Measurements from ENCODE around the gene NDRG3. TPM values are rescaled to one million over a fixed set of nuclear protein-coding genes. Genes with fewer than 3 reads are reported as not detected.

Gene NDRG3
- total and polyA plus RNA-seq, 10 of the 15 experiments (the other 5 are each of a cell fraction or from before 2014, with no cell fraction given): 11.2 to 29.7 (median 14.9) TPM

- in situ Hi-C loops (cut with MboI) (no loop called here), intact Hi-C loops (cut with micrococcal nuclease; ENCODE audit: unreplicated experiment) (no loop called here)
- H3K4me1 ChIP-seq (ENCODE audit: control insufficient read depth, insufficient read depth, low read length): peaks cover 12% of the 10 kb centered on the region
- no peak overlapping the region for H3K27ac ChIP-seq (ENCODE audit: control insufficient read depth, insufficient read depth)
- no peak for FAIRE-seq
- DNase-seq (ENCODE audit: low read depth, low spot score): no peak
- 19% methylated on average over 3 of the region's 3 CpGs for WGBS (ENCODE audit: insufficient coverage, insufficient replicate concordance, low lambda C conversion rate, missing lambda C conversion rate)
- H3K9me3 ChIP-seq (replicated peaks; ENCODE audit: control insufficient read depth, insufficient read depth, low read length): no peaks in the 10 kb centered on the region
- no peak overlapping the region for H3K4me3 ChIP-seq
- H3K36me3 ChIP-seq (ENCODE audit: control insufficient read depth in 2 of 2, insufficient read depth in 2 of 2, low read length in 1 of 2): no peaks in the 10 kb centered on the region
- no peaks in the 10 kb centered on the region for H4K20me1 ChIP-seq (ENCODE audit: control insufficient read depth, insufficient read depth)
- no TSS peak for BruUV-seq (replicated peaks)
- no peak for ATAC-seq
- H3K79me2 ChIP-seq (ENCODE audit: control insufficient read depth, insufficient read depth, low read length): no peaks in the 10 kb centered on the region
- CTCF ChIA-PET: interaction anchor here (1.0 to 1.7 kb wide), 3 partner anchors 13 to 177 kb away, joined by 3 to 5 read pairs (median 3); no protein-coding TSS in a partner anchor
- H3K4me2 ChIP-seq (ENCODE audit: control insufficient read depth, insufficient read depth): no peak overlapping the region
- no peaks in the 10 kb centered on the region for H3K27me3 ChIP-seq (replicated peaks in 1 of 2; ENCODE audit: control insufficient read depth in 2 of 2, insufficient read depth in 2 of 2, low read length in 1 of 2)
- H3K9ac ChIP-seq (ENCODE audit: control insufficient read depth, insufficient read depth, low read length): no peak overlapping the region
- no peak overlapping the region for H2AFZ ChIP-seq (ENCODE audit: control insufficient read depth, low read depth, low read length)
- POLR2A ChIA-PET: no interaction called here
- SMC1A ChIA-PET (ENCODE audit: uncharacterized antibody, unreplicated experiment): interaction anchor here (1.4 kb wide), 1 partner anchor 46 kb away, joined by 3 read pairs; no protein-coding TSS in a partner anchor
- RAD21 ChIA-PET (ENCODE audit: unreplicated experiment): no interaction called here
- TF ChIP-seq NR2F1 (conservative IDR thresholded peaks at IDR 0.05) (no peak), ATF7 (IDR thresholded peaks at IDR 0.05; ENCODE audit: low read depth) (no peak), TCF3 (IDR thresholded peaks at IDR 0.05; ENCODE audit: borderline replicate concordance, insufficient read depth, low read depth, low read length) (no peak), PAX5 (IDR thresholded peaks at IDR 0.05; ENCODE audit: borderline replicate concordance, low read depth, low read length) (no peak), RBBP5 (conservative IDR thresholded peaks at IDR 0.05) (no peak), WRNIP1 (IDR thresholded peaks at IDR 0.05; ENCODE audit: borderline replicate concordance, low read depth, low read length) (no peak)
- TF ChIP-seq, protein P1, sequence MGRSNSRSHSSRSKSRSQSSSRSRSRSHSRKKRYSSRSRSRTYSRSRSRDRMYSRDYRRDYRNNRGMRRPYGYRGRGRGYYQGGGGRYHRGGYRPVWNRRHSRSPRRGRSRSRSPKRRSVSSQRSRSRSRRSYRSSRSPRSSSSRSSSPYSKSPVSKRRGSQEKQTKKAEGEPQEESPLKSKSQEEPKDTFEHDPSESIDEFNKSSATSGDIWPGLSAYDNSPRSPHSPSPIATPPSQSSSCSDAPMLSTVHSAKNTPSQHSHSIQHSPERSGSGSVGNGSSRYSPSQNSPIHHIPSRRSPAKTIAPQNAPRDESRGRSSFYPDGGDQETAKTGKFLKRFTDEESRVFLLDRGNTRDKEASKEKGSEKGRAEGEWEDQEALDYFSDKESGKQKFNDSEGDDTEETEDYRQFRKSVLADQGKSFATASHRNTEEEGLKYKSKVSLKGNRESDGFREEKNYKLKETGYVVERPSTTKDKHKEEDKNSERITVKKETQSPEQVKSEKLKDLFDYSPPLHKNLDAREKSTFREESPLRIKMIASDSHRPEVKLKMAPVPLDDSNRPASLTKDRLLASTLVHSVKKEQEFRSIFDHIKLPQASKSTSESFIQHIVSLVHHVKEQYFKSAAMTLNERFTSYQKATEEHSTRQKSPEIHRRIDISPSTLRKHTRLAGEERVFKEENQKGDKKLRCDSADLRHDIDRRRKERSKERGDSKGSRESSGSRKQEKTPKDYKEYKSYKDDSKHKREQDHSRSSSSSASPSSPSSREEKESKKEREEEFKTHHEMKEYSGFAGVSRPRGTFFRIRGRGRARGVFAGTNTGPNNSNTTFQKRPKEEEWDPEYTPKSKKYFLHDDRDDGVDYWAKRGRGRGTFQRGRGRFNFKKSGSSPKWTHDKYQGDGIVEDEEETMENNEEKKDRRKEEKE (IDR thresholded peaks at IDR 0.05): no peak
- TF ChIP-seq, protein P2, sequence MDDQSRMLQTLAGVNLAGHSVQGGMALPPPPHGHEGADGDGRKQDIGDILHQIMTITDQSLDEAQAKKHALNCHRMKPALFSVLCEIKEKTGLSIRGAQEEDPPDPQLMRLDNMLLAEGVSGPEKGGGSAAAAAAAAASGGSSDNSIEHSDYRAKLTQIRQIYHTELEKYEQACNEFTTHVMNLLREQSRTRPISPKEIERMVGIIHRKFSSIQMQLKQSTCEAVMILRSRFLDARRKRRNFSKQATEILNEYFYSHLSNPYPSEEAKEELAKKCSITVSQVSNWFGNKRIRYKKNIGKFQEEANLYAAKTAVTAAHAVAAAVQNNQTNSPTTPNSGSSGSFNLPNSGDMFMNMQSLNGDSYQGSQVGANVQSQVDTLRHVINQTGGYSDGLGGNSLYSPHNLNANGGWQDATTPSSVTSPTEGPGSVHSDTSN (IDR thresholded peaks at IDR 0.05; ENCODE audit: insufficient replicate concordance, low read depth, low read length): no peak
Observed at GRCh38 chr20:36632147-36632486, 113.8 kb downstream of the NDRG3 start.
